ENCODE results near the gene SAC3D1.

DNA sequence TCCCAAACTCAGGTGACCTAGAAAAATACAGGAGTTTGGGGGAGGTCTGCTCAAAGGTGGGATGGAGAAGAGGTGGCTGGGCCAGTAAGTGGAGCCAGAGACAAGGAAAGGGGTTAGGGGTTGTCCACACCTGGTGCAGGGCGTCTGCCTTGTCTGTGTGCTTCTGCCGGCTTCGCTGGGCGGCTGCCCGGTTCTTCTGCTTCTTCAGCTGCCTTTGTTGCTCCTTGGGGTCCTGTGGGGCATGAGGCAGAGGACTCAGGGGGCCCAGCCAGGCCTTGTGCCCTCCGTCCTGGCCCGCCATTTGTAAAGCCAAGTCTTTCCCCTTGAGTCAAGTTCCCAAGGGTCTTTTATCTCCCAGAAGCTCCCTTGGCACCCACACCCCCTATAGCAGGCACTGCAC lies 46.7 kb upstream of the SAC3D1 start:
- TF ChIP-seq, protein P1, sequence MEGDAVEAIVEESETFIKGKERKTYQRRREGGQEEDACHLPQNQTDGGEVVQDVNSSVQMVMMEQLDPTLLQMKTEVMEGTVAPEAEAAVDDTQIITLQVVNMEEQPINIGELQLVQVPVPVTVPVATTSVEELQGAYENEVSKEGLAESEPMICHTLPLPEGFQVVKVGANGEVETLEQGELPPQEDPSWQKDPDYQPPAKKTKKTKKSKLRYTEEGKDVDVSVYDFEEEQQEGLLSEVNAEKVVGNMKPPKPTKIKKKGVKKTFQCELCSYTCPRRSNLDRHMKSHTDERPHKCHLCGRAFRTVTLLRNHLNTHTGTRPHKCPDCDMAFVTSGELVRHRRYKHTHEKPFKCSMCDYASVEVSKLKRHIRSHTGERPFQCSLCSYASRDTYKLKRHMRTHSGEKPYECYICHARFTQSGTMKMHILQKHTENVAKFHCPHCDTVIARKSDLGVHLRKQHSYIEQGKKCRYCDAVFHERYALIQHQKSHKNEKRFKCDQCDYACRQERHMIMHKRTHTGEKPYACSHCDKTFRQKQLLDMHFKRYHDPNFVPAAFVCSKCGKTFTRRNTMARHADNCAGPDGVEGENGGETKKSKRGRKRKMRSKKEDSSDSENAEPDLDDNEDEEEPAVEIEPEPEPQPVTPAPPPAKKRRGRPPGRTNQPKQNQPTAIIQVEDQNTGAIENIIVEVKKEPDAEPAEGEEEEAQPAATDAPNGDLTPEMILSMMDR (conservative IDR thresholded peaks at IDR 0.05; ENCODE audit: low read depth, low read length) = no peak
- TF ChIP-seq RAD21 (IDR thresholded peaks at IDR 0.05; ENCODE audit: low read length) = no peak
- TF ChIP-seq, protein P2, sequence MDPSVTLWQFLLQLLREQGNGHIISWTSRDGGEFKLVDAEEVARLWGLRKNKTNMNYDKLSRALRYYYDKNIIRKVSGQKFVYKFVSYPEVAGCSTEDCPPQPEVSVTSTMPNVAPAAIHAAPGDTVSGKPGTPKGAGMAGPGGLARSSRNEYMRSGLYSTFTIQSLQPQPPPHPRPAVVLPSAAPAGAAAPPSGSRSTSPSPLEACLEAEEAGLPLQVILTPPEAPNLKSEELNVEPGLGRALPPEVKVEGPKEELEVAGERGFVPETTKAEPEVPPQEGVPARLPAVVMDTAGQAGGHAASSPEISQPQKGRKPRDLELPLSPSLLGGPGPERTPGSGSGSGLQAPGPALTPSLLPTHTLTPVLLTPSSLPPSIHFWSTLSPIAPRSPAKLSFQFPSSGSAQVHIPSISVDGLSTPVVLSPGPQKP (IDR thresholded peaks at IDR 0.05; ENCODE audit: borderline replicate concordance, low read depth, low read length) = no peak
- no peak for TF ChIP-seq POLR2A (IDR thresholded peaks at IDR 0.05; ENCODE audit: low read depth, low read length)
